H1 (cell line): ENCODE data around the gene SH3RF3. TPM values are rescaled to one million over a fixed set of nuclear protein-coding genes. Genes with fewer than 3 reads are reported as not detected.

ENCODE experiments used
- CTCF ChIA-PET: fragments of 300-600 bp; sonication (Branson Sonifier 250); formaldehyde crosslinking; loops from one replicate; lab custom pipeline; 2021; ENCODE audit not compliant: partially characterized antibody; lab: Charles Lee
- POLR2A ChIA-PET: fragments of 300-600 bp; sonication (Branson Sonifier 250); formaldehyde crosslinking; loops from one replicate; lab custom pipeline; 2021; ENCODE audit warnings: inconsistent platforms; ENCODE audit not compliant: partially characterized antibody; lab: Charles Lee
- DNase-seq, 2 experiments: peaks; one replicate each; pipeline versions ENCODE4 v3.0.0 to v3.0.0-alpha.2; 2010 to 2022; ENCODE audit warnings: low spot score in 2 of 2, low read depth in 1 of 2, mixed read lengths in 1 of 2
- FAIRE-seq: peaks from 2 replicates; lab custom pipeline; 2011; peaks lifted over from hg19 to GRCh38; lab: Jason Lieb, UNC
- H2AFZ ChIP-seq: 2 replicates; pipeline ENCODE4 v1.8.1; 2012; ENCODE audit warnings: low read length, inconsistent platforms
- H2AK5ac ChIP-seq: 2 replicates; pipeline ENCODE4 v1.6.1; 2013; ENCODE audit warnings: low read depth, low read length
- H2BK120ac ChIP-seq: replicated peaks from 2 replicates; pipeline ENCODE3; 2013; ENCODE audit warnings: low read depth, low read length, inconsistent platforms
- H2BK12ac ChIP-seq: 2 replicates; pipeline ENCODE4 v1.6.1; 2013; ENCODE audit warnings: low read depth, low read length
- H2BK15ac ChIP-seq: 2 replicates; pipeline ENCODE4 v1.6.1; 2013; ENCODE audit warnings: low read length
- H2BK20ac ChIP-seq: 2 replicates; pipeline ENCODE4 v1.6.1; 2013; ENCODE audit warnings: low read length
- H2BK5ac ChIP-seq: 2 replicates; pipeline ENCODE4 v1.6.1; 2013; ENCODE audit warnings: low read depth, low read length
- H3K14ac ChIP-seq: 2 replicates; pipeline ENCODE4 v1.6.1; 2013; ENCODE audit warnings: inconsistent platforms; ENCODE audit not compliant: insufficient read length
- H3K18ac ChIP-seq: 2 replicates; pipeline ENCODE4 v1.6.1; 2013; ENCODE audit warnings: low read length; ENCODE audit errors: extremely low read depth
- H3K23ac ChIP-seq: 2 replicates; pipeline ENCODE4 v1.6.1; 2013; ENCODE audit warnings: inconsistent platforms; ENCODE audit not compliant: insufficient read length
- H3K23me2 ChIP-seq: 2 replicates; pipeline ENCODE4 v1.6.1; 2013; ENCODE audit warnings: low read depth, low read length
- H3K27ac ChIP-seq: 2 replicates; pipeline ENCODE4 v1.6.1; 2011; ENCODE audit warnings: low read depth, low read length, inconsistent platforms
- H3K27me3 ChIP-seq, 4 experiments: replicated peaks in 1 of 4; 1 replicate in 1 of 4; 2 replicates in 3 of 4; pipeline versions ENCODE4 v1.6.1 to v1.8.1; 2011 to 2013; ENCODE audit warnings: low read length in 3 of 4, mild to moderate bottlenecking in 3 of 4, inconsistent platforms in 2 of 4, mixed read lengths in 2 of 4, moderate library complexity in 1 of 4; ENCODE audit not compliant: control insufficient read depth in 3 of 4, insufficient read depth in 3 of 4; ENCODE audit errors: extremely low read depth in 1 of 4
- H3K36me3 ChIP-seq, 4 experiments: 2 replicates each; pipeline versions ENCODE4 v1.6.1 to v1.8.1; 2011 to 2013; ENCODE audit warnings: mild to moderate bottlenecking in 4 of 4, low read length in 3 of 4, moderate library complexity in 2 of 4, control low read depth in 1 of 4, inconsistent platforms in 1 of 4; ENCODE audit not compliant: insufficient read depth in 4 of 4, control insufficient read depth in 2 of 4
- H3K4ac ChIP-seq: replicated peaks from 2 replicates; pipeline ENCODE3; 2013; ENCODE audit warnings: low read length, low read depth, mixed read lengths, inconsistent platforms; ENCODE audit not compliant: insufficient read length
- H3K4me1 ChIP-seq, 4 experiments: replicated peaks in 1 of 4; 1 replicate in 1 of 4; 2 replicates in 3 of 4; pipeline versions ENCODE4 v1.6.1 to v1.8.1; 2011 to 2013; ENCODE audit warnings: low read length in 3 of 4, inconsistent platforms in 2 of 4, mixed read lengths in 1 of 4; ENCODE audit not compliant: insufficient read depth in 4 of 4, control insufficient read depth in 3 of 4
- H3K4me2 ChIP-seq, 2 experiments: 2 replicates each; pipeline versions ENCODE4 v1.6.1 to v1.8.1; 2011 to 2013; ENCODE audit warnings: low read depth in 2 of 2, low read length in 2 of 2, control low read depth in 1 of 2, inconsistent platforms in 1 of 2, mild to moderate bottlenecking in 1 of 2; ENCODE audit not compliant: insufficient read depth in 1 of 2
- H3K4me3 ChIP-seq, 4 experiments: fragments of 200-600, 300-600 bp in 1 of 4; sonication (generic), shearing (Covaris generic), sonication (Bioruptor Twin) in 1 of 4; 2 replicates each; pipeline versions ENCODE4 v1.5.1 to v1.8.1; 2011 to 2016; ENCODE audit warnings: low read length in 4 of 4, low read depth in 3 of 4, control low read depth in 2 of 4, inconsistent platforms in 2 of 4, mild to moderate bottlenecking in 2 of 4, mixed read lengths in 1 of 4, moderate library complexity in 1 of 4; ENCODE audit not compliant: insufficient read depth in 2 of 4; ENCODE audit errors: extremely low read depth in 1 of 4
- H3K56ac ChIP-seq: replicated peaks from 2 replicates; pipeline ENCODE3; 2013; ENCODE audit warnings: low read depth, mild to moderate bottlenecking, mixed read lengths, low read length, inconsistent platforms; ENCODE audit not compliant: insufficient read length
- H3K79me1 ChIP-seq: 2 replicates; pipeline ENCODE4 v1.6.1; 2013; ENCODE audit warnings: low read depth, low read length, control low read depth
- H3K79me2 ChIP-seq, 2 experiments: 2 replicates each; pipeline versions ENCODE4 v1.6.1 to v1.8.1; 2012 to 2013; ENCODE audit warnings: low read length in 2 of 2, mild to moderate bottlenecking in 2 of 2, inconsistent platforms in 1 of 2; ENCODE audit not compliant: insufficient read depth in 2 of 2, control insufficient read depth in 1 of 2
- H3K9ac ChIP-seq, 4 experiments: replicated peaks in 1 of 4; 1 replicate in 1 of 4; 2 replicates in 3 of 4; pipeline versions ENCODE4 v1.6.1 to v1.8.1; 2011 to 2013; ENCODE audit warnings: low read depth in 3 of 4, low read length in 3 of 4, control low read depth in 2 of 4, mild to moderate bottlenecking in 2 of 4, moderate library complexity in 2 of 4, inconsistent platforms in 1 of 4; ENCODE audit errors: extremely low read depth in 1 of 4
- H3K9me3 ChIP-seq, 2 experiments: 2 replicates each; pipeline versions ENCODE4 v1.6.1 to v1.8.1; 2012 to 2013; ENCODE audit warnings: mild to moderate bottlenecking in 2 of 2, moderate library complexity in 2 of 2, control low read depth in 1 of 2, inconsistent platforms in 1 of 2, low read depth in 1 of 2, low read length in 1 of 2, mixed read lengths in 1 of 2; ENCODE audit not compliant: insufficient read depth in 2 of 2
- H4K20me1 ChIP-seq, 2 experiments: replicated peaks in 1 of 2; 2 replicates each; pipeline versions ENCODE3 to v1.8.1; 2011 to 2013; ENCODE audit warnings: inconsistent platforms in 2 of 2, low read length in 2 of 2, mild to moderate bottlenecking in 1 of 2; ENCODE audit not compliant: insufficient read depth in 2 of 2, control insufficient read depth in 1 of 2
- H4K5ac ChIP-seq: 2 replicates; pipeline ENCODE4 v1.6.1; 2013; ENCODE audit warnings: low read length, low read depth, mixed read lengths, inconsistent platforms; ENCODE audit not compliant: insufficient read length
- H4K8ac ChIP-seq: 2 replicates; pipeline ENCODE4 v1.8.0; 2013; ENCODE audit warnings: mild to moderate bottlenecking, moderate library complexity, low read length, inconsistent platforms; ENCODE audit not compliant: insufficient read depth; ENCODE audit errors: extremely low read depth
- H4K91ac ChIP-seq: replicated peaks from 2 replicates; pipeline ENCODE3; 2013; ENCODE audit warnings: low read length, mixed read lengths, inconsistent platforms; ENCODE audit not compliant: insufficient read length
- BRCA1 ChIP-seq: IDR thresholded peaks from 2 replicates; pipeline ENCODE4 v1.6.1; 2012; ENCODE audit warnings: low read depth, low read length, improper control_type of control experiment
- CHD2 ChIP-seq: IDR thresholded peaks from 2 replicates; pipeline ENCODE4 v1.6.1; 2012; ENCODE audit warnings: low read length, improper control_type of control experiment
- EZH2 ChIP-seq: fragments of 200-600 bp; sonication (generic); IDR thresholded peaks from 2 replicates; pipeline ENCODE4 v1.7.1; 2012; ENCODE audit warnings: low read depth, mild to moderate bottlenecking, moderate library complexity, low read length, inconsistent platforms; ENCODE audit not compliant: severe bottlenecking
- HDAC6 ChIP-seq: IDR thresholded peaks from one replicate; pipeline ENCODE4 v1.7.1; 2012; ENCODE audit warnings: low read depth, mild to moderate bottlenecking, inconsistent platforms, low read length, moderate library complexity
- KDM4A ChIP-seq: IDR thresholded peaks from one replicate; pipeline ENCODE4 v1.7.1; 2012; ENCODE audit warnings: low read depth, mild to moderate bottlenecking, moderate library complexity, low read length, inconsistent platforms; ENCODE audit not compliant: severe bottlenecking
- NRF1 ChIP-seq: IDR thresholded peaks from 2 replicates; pipeline ENCODE4 v1.6.1; 2011; ENCODE audit warnings: mild to moderate bottlenecking, low read depth, low read length, improper control_type of control experiment
- SAP30 ChIP-seq: fragments of 300-600 bp; sonication (generic); IDR thresholded peaks from 2 replicates; pipeline ENCODE4 v1.7.1; 2012; ENCODE audit warnings: low read length, moderate library complexity, mild to moderate bottlenecking, inconsistent platforms; ENCODE audit not compliant: insufficient read depth, insufficient replicate concordance
- SP4 ChIP-seq: IDR thresholded peaks from 2 replicates; pipeline ENCODE4 v1.6.1; 2012; ENCODE audit warnings: low read length, inconsistent platforms
- TAF1 ChIP-seq: IDR thresholded peaks from 2 replicates; pipeline ENCODE4 v1.6.1; 2011; ENCODE audit warnings: mild to moderate bottlenecking, low read depth, low read length
- WGBS, 2 experiments: shearing (Covaris generic) in 1 of 2; methylation state at CpG; one replicate each; pipeline versions ENCODE4 v1.1.6 to v1.1.7; 2013 to 2015; ENCODE audit warnings: low lambda C conversion rate in 2 of 2, mixed read lengths in 2 of 2, inconsistent platforms in 1 of 2, low coverage in 1 of 2, missing lambda C conversion rate in 1 of 2; ENCODE audit not compliant: insufficient replicate concordance in 2 of 2, insufficient coverage in 1 of 2, insufficient read length in 1 of 2; ENCODE audit errors: extremely low coverage in 1 of 2, missing lambda C conversion rate in 1 of 2; 5-methylcytosine and 5-hydroxymethylcytosine counted together
- polyA plus RNA-seq, 7 experiments: library from polyadenylated mRNA; depleted of rRNA in 3 of 7; stranded (reverse) in 5 of 7; unstranded in 2 of 7; fragments of >200 nt in 5 of 7; fragments of 200-250 nt in 2 of 7; gene quantifications; 1 replicate in 5 of 7; 2 replicates in 1 of 7; 4 replicates in 1 of 7; pipeline versions ENCODE4 v1.2.1 to v1.2.3, GENCODE V29; 2011 to 2013; ENCODE audit warnings: missing spikeins in 2 of 7, mixed read lengths in 2 of 7
- total RNA-seq: library from RNA; stranded (reverse); fragmentation: NEBNext Ultra II Directional; extraction: Animal tissue kit (Norgen Biotek cat#: 25700); gene quantifications from 2 replicates; pipeline ENCODE4 v1.2.1, GENCODE V29; 2021
- TF ChIP-seq, protein P1 (sequence below): IDR thresholded peaks from 2 replicates; pipeline ENCODE4 v1.6.1; 2012; ENCODE audit warnings: inconsistent platforms

The SH3RF3 gene
- total and polyA plus RNA-seq, 2 of the 8 experiments (the other 6 are each of a cell fraction or from before 2014, with no cell fraction given): 0.11 to 0.65 TPM

DNA sequence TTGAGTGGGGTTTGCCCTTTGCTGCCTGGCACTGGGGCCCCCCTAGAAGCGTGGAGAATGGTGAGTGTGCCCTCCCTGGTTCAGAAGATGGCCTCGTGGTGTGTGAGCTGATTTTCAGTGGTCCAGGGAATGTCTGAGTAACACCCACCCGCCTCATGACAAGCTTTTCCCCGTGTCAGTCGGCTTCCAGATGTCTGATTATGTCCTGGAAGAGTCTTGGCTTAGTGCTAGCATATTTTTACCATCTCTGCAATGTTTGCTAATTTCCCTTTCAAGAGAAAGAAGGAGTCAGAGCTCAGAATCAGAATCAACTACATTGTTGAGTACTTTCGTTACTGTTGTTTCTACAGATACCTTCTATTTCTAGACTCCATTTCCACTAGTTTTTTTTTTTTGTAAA lies 270.1 kb downstream of the SH3RF3 start:
- H3K18ac ChIP-seq: no peak overlapping the region
- H3K56ac ChIP-seq: no peak overlapping the region
- no peaks in the 10 kb centered on the region for H3K79me2 ChIP-seq
- no peak overlapping the region for H3K4me3 ChIP-seq
- no peak overlapping the region for H4K8ac ChIP-seq
- no peaks in the 10 kb centered on the region for H3K36me3 ChIP-seq
- no peaks in the 10 kb centered on the region for H4K20me1 ChIP-seq
- no peak overlapping the region for H4K91ac ChIP-seq
- no peak for FAIRE-seq
- no peak for DNase-seq
- POLR2A ChIA-PET: no interaction called here
- no peaks in the 10 kb centered on the region for H3K23me2 ChIP-seq
- no peak overlapping the region for H3K4me2 ChIP-seq
- H3K27me3 ChIP-seq: no peaks in the 10 kb centered on the region
- no peak overlapping the region for H2AFZ ChIP-seq
- H2BK12ac ChIP-seq: no peak overlapping the region
- no peak overlapping the region for H2BK5ac ChIP-seq
- WGBS, 2 experiments: 85% methylated on average over 6 of the region's 6 CpGs; no CpG with 5 or more reads in 1 of the 2 experiments
- H2BK120ac ChIP-seq: no peak overlapping the region
- H3K79me1 ChIP-seq: no peaks in the 10 kb centered on the region
- CTCF ChIA-PET: interaction anchor here (0.7 to 1.9 kb wide), 7 partner anchors 10 to 276 kb away, joined by 3 to 8 read pairs (median 3); no protein-coding TSS in a partner anchor
- no peak overlapping the region for H2BK15ac ChIP-seq
- H2BK20ac ChIP-seq: no peak overlapping the region
- no peak overlapping the region for H4K5ac ChIP-seq
- no peak overlapping the region for H3K9ac ChIP-seq
- no peak overlapping the region for H3K4ac ChIP-seq
- H3K9me3 ChIP-seq: no peaks in the 10 kb centered on the region
- H3K23ac ChIP-seq: no peak overlapping the region
- peaks cover 0 to 4% (median 0%) of the 10 kb centered on the region in 4 experiments; a peak in 3 of 7 replicates for H3K4me1 ChIP-seq
- H3K14ac ChIP-seq: no peak overlapping the region
- H3K27ac ChIP-seq: no peak overlapping the region
- H2AK5ac ChIP-seq: no peak overlapping the region
- TF ChIP-seq BRCA1: no peak
- no peak for TF ChIP-seq NRF1
- no peak for TF ChIP-seq KDM4A
- TF ChIP-seq, protein P1, sequence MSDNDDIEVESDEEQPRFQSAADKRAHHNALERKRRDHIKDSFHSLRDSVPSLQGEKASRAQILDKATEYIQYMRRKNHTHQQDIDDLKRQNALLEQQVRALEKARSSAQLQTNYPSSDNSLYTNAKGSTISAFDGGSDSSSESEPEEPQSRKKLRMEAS: no peak
- TF ChIP-seq TAF1: no peak
- TF ChIP-seq HDAC6: no peak
- no peak for TF ChIP-seq EZH2
- no peak for TF ChIP-seq SAP30
- no peak for TF ChIP-seq SP4
- no peak for TF ChIP-seq CHD2
- TF ChIP-seq, all 59 proteins: peak for 0
